ENCODE measurements around the gene LLPH. TPM values are rescaled to one million over a fixed set of nuclear protein-coding genes. Genes with fewer than 3 reads are reported as not detected.
A peak's percentile ranks its signal among the peaks of the same experiment; 100 is the strongest.
"Not testable (repeated sequence)": the region's sequence is repeated elsewhere in the genome, so short reads cannot be mapped to it uniquely, and the experiment has no call there.

LLPH gene
- 32.9 TPM for polyA plus RNA-seq (ENCODE audit: insufficient read length)
- long read RNA-seq, donor 1, full-length matches to known transcripts, result 24 of 33 reads
- long read RNA-seq, donor 1, partial matches to known transcripts, result 9 of 33 reads
- long read RNA-seq, donor 1, other reads (novel, unspliced or antisense), result 0 of 33 reads
- long read RNA-seq, donor 2, full-length matches to known transcripts, result 14 of 14 reads
- long read RNA-seq, donor 2, partial matches to known transcripts, result 0 of 14 reads
- long read RNA-seq, donor 2, other reads (novel, unspliced or antisense), result 0 of 14 reads
- long read RNA-seq, donor 3, full-length matches to known transcripts, result 20 of 25 reads
- long read RNA-seq, donor 3, partial matches to known transcripts, result 5 of 25 reads
- long read RNA-seq, donor 3, other reads (novel, unspliced or antisense), result 0 of 25 reads
- long read RNA-seq, donor 4, full-length matches to known transcripts, result 1 of 1 reads
- long read RNA-seq, donor 4, partial matches to known transcripts, result 0 of 1 reads
- long read RNA-seq, donor 4, other reads (novel, unspliced or antisense), result 0 of 1 reads
- long read RNA-seq, donor 5, full-length matches to known transcripts, result 57 of 57 reads
- long read RNA-seq, donor 5, partial matches to known transcripts, result 0 of 57 reads
- long read RNA-seq, donor 5, other reads (novel, unspliced or antisense), result 0 of 57 reads
- long read RNA-seq, donor 6, full-length matches to known transcripts, result 23 of 33 reads
- long read RNA-seq, donor 6, partial matches to known transcripts, result 10 of 33 reads
- long read RNA-seq, donor 6, other reads (novel, unspliced or antisense), result 0 of 33 reads
- long read RNA-seq, donor 7, full-length matches to known transcripts, result 30 of 42 reads
- long read RNA-seq, donor 7, partial matches to known transcripts, result 12 of 42 reads
- long read RNA-seq, donor 7, other reads (novel, unspliced or antisense), result 0 of 42 reads
- long read RNA-seq, donor 8, full-length matches to known transcripts, result 11 of 11 reads
- long read RNA-seq, donor 8, partial matches to known transcripts, result 0 of 11 reads
- long read RNA-seq, donor 8, other reads (novel, unspliced or antisense), result 0 of 11 reads

DNA sequence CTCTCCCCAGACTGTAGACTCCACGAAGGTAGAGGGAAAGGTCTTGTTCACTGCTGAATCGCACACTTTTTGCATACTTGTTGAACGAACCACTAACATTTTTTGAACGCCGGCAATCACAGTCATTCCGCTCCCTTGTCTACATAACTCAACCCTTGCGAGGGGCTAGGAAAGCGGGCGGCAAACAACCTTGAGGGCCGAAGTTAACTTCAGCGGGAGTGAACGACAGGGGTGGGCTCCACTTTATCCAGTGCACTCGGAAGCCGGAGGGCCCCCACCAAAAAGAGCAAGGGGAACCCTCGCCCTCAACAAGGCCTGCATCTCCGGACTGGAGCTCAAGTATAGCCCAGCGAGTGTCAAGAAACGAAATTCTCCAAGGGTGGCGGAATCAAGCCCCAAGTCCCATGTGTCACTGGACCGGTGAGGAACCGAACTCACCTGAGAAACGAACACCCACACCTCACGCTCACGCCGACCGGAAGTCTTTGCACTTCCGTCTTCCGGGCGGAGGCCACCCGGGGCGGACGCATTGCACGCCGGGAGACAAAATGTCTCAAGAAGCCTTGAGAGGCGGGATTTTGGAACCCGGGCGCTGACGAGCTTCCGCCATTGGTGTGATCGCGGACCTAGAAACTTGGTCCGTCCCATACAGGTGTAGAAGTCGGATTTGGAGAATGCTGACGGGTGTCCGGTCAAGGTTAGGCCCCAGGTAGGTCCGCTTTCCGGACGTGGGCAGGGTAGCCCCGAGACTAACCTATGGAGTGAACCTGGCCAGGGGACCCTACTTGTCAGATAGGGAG is at the start of gene LLPH:
TSS of gene LLPH (minus strand) at position 484 of the 800 bp plus-strand sequence. CDS start 1,644 bp downstream, outside the sequence.
- peak; percentile 90 for DNase-seq

DNA sequence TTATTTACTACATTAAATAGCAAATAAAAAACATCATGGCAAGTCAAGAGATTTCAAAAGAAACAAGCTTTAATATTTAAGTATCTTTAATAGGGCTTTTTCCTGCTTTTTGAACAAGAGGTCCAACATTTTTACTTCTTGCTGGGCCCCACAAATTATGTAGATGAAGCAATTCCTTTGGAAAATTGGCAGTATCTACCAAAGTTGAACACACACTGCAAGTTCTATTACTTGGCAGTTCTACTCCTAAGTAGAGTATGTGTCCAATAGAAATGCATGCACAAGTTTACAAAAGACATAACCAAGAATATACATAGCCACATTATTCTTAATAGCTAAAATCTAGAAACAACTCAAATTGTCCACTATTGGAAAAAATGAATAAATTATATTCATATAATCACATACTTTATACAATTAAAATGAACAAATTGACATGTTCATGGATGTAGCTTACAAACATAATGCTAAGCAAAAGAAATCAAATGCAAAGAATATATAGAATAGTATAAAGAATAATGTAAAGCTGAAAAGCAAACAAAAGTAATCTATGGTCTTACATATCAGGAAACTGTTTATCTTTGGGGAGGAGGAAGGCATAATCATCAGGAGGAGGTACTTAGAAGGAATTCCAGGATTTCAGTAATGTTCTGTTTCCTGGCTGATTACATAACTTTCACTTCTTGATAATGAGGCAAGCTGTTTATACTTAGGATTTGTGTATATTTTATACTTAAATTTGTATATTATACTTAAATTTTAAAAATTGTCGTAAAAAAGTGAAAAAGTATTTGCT is 45.8 kb upstream of the LLPH start:
- DNase-seq, result no peak

GRCh38 chr12:66174391-66175325 is 44.1 kb upstream of the LLPH start:
- not testable (repeated sequence) for DNase-seq

DNA sequence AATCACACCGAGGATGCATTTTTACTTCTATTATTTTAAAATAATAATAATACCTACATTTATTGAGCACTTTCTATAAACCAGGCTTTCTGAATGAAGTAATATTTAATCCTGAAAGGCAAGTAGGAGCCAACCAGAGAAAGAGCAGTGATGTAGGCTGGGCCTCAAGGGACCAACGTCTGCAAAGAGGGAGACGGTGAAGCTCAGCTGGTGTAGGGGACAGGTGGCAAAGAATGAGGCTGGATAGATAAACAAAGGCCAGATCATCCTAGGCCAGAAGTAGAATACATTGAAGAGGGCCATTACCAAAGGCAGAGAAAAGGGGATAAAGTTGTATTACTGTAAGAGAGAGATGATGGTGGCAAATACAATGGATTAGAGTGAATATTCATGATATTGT is 40.1 kb upstream of the LLPH start:
- no peak for DNase-seq

GRCh38 chr12:66169221-66170170 is 38.9 kb upstream of the LLPH start, which contains the start of gene TMBIM4:
TSS of gene TMBIM4 (minus strand) at chr12:66169996. CDS start at chr12:66169951, 45 bp downstream.
- DNase-seq, result peak; percentile 89

- DNase-seq, result no peak
These were observed 37.9 kb upstream of the LLPH start for GRCh38 chr12:66168410-66168809.

GRCh38 chr12:66166561-66166960 is 36.0 kb upstream of the LLPH start:
- DNase-seq, result no peak

- DNase-seq, result no peak
These were observed 34.6 kb upstream of the LLPH start for GRCh38 chr12:66165141-66165540.

DNA sequence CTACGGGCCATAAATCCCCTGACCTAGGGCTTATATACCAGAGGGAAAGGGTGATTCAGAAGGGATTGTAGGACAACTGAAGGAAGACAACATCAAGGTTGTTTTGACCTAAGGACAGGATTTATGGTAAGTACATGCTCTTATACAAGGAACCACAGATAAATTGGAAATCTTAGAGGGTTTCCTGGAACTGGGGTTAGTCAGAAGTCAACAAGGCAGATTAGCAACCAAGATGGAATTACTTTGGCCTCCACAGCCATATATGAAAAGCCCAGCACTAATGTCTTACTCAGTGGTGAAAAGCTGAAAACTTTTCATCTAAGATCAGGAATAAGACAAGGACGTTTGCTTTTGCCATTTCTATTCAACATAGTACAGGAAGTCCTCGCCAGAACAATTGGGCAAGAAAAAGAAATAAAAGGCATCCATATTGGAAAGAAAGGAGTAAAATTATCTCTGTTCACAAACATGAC is 33.8 kb upstream of the LLPH start:
- no peak for DNase-seq

DNA sequence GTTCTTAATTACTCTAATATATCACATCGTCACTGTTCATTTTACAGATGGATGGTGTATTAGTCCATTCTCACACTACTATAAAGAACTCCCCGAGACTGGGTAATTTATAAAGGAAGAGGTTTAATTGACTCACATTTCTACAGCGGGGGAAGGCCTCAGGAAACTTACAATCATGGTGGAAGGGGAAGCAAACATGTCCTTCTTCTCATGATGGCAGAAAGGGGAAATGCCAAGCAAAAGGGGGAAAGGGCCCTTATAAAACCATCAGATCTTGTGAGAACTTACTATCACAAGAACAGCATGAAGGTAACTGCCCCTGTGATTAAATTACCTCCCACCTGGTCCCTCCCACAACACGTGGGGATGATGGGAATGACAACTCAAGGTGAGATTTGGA is 32.7 kb upstream of the LLPH start:
- DNase-seq, result no peak

- no peak for DNase-seq
These were observed 32.2 kb upstream of the LLPH start for GRCh38 chr12:66162701-66163100.

DNA sequence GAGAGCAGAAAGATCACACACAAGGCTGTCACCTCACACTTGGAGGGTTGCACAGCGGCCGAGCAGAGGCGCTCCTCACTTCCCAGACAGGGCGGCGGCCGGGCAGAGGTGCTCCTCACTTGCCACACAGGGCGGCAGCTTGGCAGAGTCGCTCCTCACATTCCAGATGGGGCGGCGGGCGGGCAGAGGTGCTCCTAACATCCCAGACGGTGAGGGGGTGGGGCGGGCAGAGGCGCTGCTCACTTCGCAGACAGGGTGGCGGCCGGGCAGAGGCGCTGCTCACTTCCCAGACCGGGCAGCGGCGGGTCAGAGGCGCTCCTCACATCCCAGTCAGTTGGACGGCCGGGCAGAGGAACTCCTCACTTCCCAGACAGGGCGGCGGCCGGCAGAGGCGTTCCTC is 30.2 kb upstream of the LLPH start:
- DNase-seq, result no peak

DNA sequence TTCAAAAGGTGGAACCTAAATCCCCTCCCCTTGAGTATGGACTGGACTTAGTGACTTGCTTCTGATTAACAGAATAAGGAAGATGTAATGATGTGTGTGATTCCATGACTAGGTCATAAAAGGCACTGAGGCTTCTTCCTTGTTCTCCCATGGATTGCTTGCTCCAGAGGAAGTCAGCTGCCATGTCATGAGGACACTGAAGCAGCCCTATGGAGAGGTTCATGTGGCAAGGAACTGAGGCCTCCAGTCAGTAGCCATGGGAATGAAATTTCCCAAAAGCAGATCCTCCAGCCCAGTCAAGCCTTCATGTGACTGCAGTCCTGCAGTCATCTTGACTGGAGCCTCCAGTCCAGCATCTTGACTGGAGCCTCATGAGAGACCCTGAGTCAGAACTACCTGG is 28.6 kb upstream of the LLPH start:
- no peak for DNase-seq

DNA sequence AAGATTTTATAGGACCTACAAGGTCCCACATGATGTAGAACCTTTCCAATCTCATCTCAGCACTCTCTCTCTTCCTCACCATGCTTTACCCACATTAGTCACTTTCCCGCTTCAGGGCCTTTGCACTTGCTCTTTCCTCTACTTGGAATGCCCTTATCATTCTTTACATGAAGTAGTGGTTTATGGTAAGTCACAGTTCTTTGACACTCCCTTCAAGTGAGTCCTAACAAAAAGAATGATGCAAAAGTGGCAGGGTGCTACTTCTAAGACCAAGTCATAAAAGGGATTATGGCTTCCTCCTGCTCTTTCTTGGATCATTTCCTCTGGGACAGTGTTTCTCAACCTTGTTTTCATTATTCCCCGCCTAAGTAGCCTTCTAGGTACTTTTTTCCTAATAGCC is 26.1 kb upstream of the LLPH start:
- DNase-seq, result no peak

DNA sequence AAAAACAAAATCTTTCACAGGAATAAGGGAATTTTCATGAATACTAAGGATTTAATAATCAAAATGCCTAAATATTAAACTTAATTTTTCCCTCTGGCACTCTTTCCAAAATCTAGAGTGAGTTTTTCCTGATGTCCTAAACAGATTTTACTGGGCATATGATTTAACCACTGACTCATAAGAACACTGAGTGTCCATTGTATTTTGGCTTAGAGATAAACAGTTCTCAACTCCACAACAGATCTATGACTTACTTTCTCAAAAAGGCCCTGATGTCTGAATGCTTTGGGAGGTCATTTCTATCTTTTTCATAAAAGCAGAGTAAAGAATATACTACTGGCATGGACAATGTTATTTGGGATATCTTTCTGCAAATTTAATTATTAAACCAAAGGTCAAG is 24.2 kb upstream of the LLPH start:
- no peak for DNase-seq

DNA sequence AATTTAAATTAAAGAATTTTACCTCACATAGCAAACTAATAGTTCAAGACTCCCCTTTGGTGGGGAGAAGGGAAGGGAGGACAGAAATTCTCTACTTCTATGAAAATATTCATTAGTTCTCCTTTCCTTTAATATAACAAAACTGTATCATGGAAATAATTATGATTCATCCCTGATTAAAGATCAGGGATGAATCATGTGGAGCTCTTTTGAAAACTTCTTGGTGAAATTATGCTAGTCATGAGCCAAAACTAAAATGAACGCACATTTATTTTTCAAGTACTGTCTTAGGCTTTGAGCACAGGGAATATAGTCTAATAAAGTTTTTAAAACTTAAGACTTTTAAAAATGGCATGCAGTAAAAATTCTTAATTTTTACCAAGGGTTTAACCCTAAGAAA is 22.2 kb upstream of the LLPH start:
- no peak for DNase-seq

- no peak for DNase-seq
These were observed 19.3 kb upstream of the LLPH start for GRCh38 chr12:66149702-66150398.
